AG20443 (cell line): ENCODE measurements around the gene PRR18.

Experiments
- DNase-seq: peaks from one replicate; pipeline ENCODE4 v3.0.0; 2012; ENCODE audit warnings: low spot score, mixed read lengths

The PRR18 gene

DNA sequence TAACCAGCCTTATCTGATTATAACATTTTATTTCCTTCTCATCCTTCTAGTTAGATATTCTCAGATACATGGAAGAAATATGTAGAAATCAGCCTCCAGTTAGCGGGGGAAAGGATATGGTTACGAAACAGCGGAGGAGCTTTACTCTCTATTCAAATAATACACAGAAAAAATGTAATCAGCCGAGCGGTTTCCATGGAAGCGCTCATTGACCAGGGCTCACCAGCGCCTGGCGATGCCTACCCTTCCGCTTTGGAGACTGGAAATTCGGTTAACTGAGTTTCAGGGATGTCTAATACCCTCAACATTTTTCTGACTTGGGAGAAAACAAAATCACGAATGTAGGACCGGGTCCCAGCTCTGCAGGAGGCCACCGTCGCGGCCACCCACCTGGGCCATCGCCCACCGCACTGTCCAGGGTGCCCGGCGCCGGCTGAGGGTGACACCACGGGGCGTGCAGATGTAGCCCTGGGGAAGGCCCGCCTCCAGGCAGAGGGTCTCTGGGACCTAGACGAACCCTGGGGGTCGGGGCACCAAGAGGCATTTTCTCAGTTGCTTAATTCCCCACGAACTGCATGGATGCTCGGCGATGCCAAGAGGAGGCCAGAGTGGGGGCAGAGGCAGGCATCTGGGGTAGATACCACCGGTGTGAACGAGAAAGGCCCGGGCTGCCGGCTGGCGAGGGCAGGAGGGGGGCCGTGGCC, 1.7 kb downstream of the PRR18 start:
- DNase-seq = no peak

DNA sequence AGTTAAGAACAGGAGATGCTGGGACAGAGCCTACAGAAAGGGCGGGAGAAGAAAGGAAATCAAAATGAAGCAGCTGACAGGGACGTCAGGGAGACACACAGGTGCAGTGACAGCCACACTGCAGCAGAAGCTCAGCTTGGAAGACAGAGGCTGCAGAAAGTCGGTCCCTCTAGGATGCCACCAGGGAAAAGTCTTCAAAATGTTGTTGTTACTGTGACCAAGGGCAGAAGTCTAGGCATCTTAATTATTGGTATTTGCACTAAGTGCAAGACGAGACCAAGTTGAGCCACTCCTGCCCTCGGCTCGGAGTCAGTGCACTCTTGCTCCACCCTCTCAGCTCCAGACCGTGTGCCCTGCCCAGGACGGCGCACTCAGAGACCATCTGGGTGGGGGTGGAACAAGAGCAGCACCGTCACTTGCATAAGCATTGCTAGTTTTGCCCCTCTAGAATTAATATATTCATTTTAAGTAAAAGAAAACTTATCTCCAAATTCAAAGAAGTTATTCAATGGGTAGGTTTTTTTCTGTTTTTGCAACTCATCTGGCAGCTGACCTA, 2.6 kb downstream of the PRR18 start:
- no peak for DNase-seq

DNA sequence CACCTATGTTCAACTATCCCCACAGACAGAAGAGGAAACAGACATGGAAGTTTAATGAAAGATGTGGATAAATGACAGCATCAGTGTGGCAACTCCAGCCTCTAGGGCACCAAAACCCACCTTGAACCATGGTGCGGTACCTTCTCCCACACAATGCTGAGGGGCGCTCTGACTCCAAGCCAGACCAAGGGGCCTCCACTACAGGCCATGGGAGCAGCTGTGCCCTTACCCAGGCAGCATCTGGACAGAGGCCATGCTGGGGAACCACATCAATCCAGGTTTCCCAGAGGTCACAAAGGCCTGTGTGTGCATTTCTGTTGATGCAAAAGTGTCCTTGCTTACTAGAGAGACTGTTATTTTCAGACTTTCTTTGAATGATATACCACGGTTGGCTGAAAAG, 4.1 kb downstream of the PRR18 start:
- DNase-seq = no peak

DNA sequence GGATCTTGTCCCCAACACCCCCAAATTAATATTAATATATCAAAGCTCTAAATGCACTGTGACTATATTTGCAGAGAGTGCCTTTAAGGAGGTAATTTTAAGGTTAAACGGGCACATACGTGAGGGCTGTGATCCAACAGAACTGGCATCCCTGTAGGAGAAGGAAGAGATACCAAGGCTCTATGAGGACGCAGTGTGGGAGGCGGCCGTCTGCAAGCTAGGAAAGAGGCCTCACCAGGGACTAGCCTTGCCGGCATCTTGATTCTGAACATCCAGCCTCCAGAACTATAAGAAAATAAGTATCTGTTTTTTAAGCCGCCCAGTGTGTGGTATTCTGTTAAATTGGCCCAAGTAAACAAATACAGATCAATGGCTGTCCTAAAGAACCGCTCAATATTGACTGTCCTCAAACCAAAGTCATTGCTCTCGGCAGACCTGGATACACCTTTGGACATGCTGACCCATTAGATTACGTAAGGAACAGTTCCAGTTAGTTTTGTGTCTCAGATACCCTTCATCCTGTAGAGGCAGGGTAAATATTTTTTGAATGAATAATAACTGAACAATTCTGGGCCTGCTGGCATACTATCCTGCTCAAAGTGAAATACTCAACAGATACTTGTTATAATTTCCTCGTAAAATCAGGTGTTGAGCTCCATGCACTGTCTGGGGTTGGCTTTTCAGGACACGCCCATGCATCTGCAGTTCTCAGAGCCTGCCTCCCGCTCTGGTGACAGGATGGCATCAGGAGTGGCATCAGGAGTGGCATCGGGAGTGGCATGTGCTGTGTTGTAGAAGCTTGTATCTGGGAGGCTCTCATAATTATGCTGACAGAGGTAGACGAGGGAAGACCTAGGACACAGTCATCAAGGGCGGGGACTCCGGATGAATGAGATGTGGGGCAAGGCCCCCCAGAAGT, 6.3 kb downstream of the PRR18 start:
- DNase-seq = no peak

DNA sequence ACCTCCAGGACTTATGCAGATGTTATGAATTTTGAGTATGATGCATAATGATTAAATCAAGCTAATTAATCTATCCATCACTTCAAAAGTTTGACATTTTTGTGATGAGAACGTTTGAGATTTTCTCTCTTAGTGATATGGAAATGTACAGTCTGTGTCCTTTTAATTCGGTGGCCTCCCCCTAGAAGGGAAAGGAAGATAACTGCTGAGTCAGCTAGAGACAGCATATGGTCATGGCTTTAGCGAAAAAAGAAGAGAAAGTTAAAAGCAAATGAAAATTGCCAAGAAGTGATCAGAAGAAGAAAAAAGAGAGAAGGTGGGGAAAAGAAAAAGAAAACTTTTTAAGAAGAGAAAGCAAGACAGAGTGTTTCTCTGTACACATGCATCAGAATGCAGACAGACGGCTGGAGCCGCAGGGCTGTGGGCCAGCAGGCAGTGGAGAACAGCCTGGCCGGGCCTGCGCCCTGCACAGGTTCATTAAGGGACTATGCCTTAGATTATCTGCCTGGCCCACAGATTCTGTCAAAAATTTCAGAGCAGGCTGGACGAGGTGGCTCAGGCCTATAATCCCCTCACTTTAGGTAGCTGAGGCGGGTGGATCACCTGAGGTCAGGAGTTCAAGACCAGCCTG, 7.7 kb downstream of the PRR18 start:
- no peak for DNase-seq

DNA sequence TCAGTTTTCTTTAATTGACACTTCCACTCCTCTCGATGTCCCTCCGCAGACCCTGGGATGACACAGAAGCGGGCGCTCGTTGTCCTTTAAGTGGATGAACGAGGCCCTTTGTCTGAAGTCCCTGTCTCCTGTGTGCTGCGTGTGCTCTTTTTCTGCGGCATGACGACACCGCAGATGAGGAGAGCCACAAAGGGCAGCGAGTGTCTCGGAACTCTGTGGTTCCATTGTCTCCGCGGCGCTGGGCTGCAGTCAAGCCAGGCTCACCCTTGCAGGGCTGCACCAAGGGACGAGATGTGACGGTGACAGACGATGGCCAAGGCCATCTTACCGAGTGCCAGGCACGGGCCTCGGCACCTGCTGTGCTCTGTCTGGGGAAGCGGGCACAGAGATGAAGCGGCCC, 10.6 kb downstream of the PRR18 start:
- no peak for DNase-seq

DNA sequence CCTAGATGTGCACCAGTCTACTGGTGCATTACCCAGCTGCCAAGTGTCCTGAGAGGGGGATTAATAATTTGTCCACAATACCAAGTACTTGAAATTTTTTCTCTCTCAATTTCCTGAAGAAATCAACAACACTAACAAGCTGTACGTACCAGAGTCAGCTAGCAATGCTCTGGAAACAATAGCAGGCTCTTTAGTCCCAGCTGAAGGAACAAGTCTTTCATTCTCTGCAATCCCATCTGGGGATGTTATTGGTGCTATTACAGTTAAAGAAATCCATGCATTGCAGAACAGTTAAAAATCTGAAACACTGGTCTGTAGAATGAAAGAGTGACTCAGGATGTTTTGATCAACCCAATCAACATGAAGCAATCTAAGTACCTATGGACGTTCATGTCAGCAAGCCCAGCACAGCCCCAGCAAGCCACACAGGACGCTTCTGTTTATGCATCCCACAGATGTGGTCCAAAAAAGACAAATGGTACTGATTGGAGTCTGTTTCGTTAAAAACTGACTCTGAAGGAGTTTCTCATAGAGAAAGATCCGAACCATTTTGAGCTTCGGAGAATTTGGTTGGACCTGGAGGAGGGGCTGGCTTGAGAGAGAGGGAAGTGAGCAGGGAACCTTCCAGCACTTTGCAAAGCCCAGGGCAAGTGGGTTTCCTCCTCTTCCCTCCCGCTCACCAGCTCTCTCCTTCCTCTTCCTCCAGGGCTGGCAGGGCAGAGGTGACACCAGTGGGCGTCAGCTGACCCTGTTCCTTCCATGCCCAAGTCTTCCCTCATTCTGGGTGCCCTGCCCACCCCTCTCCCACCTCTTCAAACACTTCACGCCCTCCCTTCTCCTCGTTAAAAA, 11.9 kb downstream of the PRR18 start:
- DNase-seq = no peak

DNA sequence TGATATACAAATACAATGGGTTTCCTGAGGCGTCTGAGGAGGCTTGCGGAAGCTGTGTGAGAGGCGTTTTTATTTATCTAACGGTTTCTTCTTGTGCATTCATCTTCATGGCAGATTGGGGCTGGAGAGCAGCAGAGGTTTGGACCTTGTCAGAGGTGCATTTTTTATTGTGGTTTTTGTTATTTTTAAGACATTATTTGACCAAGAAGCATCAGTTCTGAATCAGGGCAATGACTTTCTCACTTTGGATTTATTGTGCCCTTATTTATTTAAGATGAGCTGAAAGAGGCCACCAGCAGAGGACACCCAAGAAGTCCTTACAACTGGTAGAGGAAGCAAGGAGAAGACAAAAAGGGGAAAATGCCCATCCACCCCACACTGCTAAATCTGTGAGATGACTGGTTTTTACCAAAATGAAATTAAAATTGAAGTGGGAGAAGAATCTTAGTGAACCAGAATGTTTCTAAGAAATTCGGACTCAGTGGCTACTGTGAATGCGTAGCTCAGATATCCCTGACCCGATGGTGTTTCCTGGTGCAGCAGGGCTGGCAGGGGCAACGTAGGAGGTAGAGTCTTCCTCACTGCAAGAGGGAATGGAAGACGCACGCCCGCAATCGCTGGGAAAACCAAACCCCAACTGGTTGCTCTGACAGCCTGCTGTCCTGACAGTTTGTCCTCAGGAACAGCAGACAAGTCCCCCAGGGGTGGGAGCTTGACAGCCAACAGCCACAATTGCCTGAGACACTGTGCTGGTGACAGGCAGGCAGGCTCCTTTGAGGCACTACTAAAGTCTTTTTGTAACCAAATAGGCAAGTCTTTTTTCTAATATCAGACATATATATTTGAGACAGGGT, 14.2 kb downstream of the PRR18 start:
- no peak for DNase-seq

DNA sequence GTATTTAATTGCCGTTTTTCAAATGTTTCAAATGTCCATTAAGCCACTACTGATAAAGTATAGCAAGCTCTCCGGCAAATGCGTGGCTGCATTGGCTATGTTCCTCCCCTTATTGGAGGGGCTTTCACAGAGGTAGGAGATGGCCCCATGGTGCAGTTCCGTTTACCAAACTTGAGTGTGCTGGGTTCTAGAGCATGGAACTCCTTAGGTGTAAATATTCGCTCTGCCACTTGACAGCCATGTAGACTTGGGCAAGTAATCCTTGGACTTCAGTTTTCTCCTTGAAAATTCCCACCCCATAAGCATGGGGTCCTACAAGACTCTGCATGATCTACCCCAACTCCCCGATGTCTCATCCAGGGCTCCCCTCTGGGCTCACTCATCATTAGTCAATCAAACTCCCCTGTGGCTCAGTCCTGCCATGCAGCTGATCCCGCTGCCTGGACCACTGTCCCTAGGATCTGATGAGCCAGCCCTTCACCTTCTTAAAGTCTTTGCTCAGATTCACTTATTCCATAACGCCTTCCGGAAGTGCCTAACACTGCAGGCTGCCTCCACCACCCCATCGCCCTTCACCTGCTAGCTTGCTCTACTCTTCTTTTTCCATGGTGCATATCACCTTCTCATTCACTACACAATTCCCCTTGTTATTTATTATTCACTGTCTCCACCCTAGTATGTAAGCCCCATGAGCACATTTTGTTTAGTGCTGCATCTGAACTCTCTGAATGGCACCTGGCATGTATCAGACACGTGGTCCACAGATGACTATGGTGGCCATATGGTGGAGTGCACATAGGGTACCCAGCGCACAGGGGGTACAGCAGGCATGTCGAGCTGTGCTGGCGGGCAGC, 18.8 kb downstream of the PRR18 start:
- DNase-seq = no peak

DNA sequence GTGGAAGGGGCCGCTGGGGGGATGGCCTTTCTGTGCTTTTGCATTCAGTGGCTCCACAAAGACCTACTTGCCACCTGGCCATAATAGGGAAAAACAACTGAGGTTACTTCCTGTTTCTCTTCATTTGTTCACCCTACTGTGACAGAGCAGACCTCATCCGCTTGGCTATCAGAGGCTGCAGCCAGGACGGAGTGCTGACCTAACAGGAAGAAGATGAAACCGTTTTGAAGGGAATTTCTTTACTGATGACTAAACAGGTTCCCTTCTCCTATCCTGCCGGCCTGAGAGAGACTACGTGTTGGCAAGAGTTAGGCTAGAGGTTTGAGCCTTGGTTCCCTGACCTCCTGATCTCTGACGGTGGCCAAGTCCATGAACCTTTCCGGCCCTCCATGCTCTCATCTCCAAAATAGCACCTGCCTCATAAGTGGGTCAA, 21.3 kb downstream of the PRR18 start:
- no peak for DNase-seq

DNA sequence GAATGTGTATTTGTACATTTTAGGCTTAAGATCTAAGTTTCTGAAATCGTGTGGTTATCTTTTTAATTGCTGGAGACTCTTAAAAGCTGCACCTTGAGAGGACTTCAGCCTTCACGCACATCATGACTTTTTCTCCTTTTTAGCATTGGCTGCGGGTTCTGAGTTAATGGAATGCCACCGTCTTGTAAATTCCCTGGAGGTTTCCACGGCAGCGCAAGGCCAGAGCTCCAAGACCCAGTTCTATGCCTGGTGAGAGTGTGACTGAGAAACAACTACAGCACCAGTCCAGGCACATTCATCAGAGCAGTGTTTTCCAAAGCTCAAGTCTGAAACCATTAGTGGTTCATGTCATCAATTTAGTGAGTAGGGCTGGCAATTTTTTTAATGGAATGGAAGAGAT, 23.0 kb downstream of the PRR18 start:
- no peak for DNase-seq

DNA sequence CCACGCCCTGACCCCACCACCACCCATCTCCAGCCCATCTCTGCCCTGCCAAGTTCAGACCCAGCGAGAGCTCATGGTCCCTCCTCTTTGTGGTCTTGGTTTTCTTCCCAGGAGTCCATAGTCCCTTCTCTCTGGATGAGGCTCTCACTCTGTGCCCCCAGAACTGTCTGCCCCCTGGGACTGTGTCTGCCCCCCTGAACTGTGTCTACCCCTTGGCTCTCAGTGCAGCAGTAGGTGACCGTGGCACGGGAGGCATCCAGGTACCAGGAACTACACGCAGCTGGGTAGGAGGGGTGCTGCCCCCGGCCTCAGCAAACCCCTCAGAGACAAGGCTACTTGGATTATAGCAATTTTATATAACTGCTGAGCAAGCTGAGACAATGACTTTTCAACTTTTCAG, 23.6 kb downstream of the PRR18 start:
- no peak for DNase-seq

DNA sequence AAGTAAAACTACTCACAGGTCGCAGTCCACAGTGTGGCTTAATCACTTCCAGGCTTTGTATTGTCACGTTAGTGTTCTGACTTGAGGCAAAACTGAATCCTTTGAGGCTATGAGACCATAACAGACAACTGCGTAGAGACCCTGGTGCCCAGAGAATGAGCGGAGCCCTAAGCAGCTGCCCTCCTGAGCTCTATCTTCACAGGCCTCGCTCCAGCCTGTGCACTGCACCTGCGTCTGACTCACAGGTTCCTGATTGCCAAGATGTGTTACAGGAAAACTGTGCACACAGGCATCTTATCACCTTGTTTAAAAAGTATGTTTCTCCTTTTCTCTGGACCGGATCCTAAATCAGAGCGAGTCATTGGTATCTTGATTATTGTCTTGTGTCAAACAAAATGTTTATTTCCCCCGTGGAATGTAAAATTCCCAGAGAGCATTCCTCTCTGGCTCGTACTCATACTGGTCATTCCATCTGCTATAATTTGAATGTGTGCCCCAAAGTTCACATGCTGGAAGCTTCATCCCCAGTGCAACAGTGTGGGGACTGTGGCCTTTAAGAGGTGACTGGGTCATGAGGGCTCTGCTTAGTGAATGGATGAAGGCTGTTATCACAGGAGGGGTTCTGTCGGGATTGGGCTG, 25.7 kb downstream of the PRR18 start:
- no peak for DNase-seq

DNA sequence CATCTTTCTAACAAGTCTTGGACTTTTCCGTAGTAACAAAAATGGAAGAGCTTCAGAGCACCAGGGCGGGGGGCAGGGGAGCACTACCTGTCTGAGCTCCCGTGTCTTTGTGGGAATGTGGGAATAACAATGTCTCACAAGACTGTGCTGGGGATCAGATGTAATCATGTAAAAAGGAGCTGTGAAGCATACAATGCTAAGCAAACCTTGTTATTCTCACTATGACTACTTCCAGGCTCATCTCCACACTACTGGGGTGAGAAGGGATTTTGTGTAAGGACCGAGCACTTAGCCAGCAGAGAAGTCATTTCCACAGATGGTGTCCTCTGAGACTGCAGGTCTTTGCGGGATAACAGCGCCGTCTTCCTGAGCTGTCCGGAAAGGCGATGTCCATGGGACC, 27.1 kb downstream of the PRR18 start:
- DNase-seq = no peak

DNA sequence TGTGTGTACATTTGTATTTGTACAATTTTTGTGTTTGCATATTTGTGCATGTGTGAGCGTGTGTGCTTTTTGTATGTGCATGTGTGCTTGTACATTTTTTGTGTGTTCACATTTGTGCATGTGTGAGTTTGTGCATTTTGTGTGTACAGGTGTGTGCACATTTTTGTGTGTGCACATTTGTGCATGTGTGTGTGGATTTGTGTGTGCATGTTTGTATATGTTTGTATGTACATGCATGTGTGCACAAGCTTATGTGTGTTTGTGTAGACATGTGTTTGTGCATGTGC, 28.9 kb downstream of the PRR18 start:
- no peak for DNase-seq

DNA sequence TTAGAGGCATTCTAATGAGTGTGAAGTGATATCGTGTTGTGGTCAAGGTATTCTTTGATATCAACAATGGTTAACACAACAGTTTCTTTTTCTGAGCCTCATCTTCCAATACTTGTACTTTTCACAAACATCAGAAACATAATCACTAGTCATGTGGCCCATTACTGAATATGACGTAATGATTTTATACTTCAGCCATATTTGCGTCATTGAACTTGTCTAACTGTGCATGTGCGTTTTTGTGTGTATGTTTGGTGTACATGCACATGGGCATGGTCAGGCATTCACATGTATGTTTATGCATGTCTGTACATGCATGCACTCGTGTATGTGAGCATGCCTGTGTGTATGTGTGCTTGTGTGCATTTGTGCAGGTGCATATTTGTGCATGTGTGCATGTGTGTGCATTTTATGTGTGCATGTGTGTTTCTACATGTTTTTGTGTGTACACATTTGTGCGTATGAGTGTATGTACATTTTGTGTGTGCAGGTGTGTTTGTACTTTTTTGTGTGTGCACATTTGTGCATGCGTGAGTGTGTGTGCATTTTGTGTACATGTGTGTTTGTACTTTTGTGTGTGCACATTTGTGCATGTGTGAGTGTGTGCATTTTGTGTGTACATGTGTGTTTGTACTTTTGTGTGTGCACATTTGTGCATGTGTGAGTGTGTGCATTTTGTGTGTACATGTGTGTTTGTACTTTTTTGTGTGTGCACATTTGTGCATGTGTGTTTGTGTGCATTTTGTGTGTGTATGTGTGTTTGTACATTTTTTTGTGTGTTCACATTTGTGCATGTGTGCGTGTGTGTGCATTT, 29.4 kb downstream of the PRR18 start:
- no peak for DNase-seq

DNA sequence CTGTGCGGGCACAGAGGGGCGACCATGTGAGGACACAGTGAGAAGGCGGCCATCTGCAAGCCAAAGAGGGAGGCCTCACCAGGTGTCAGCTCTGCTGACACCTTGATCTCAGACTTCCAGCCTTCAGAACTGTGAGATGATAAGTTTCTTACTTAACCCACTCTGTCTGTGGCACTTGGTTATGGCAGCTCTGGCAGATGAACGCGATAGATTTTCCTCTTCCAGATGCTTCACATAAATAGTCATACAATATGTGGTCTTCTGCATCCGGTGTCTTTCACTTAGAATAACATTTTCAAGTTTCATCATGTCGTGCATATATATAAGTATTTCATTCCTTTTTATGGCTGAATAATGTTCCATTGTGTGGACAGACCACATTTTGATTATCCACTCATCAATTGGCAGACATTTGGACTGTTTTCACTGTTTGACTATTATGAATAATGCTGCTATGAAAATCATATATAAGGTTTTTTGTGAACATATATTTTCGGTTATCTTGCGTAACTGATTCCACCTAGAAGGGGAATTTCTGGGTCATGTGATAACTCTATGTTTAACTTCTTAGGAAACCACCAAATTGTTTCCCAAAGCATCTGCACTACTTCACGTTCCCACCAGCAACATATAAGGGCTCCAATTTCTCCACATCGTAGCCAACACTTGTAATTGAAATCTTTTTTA, 30.2 kb downstream of the PRR18 start:
- DNase-seq = no peak

DNA sequence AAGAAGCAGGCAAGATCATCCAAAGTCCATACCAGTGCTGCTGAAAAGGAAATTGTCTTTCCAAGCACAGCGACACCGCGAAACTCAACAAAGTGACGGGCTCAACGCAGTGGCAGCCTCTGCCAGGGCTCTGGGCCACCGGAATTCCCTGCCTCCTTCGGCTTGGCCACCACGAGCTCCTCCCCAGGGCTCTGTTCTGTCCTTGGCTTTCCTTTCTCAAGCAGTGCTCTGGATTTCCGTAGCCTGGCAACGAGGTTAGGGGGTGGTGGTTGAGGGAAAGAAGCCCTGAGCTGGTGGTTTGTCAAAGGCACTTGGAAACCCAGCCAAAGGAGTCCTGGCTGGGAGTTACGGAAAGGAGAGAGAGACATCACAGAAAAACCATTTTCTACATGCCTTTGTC, 31.2 kb downstream of the PRR18 start:
- peak; percentile 56 for DNase-seq
